GM12875 (cell line): ENCODE data around the gene SCGB1D2.
"Not testable (repeated sequence)": the region's sequence is repeated elsewhere in the genome, so short reads cannot be mapped to it uniquely, and the experiment has no call there.

ENCODE experiments used
- H3K4me3 ChIP-seq: one replicate; pipeline ENCODE4 v1.5.1; 2011; ENCODE audit warnings: low read depth, low read length, control low read depth
- CTCF ChIP-seq: IDR thresholded peaks from 2 replicates; pipeline ENCODE4 v1.5.1; 2011; ENCODE audit warnings: low read depth, mild to moderate bottlenecking, control low read depth, inconsistent platforms, low read length, moderate library complexity, borderline replicate concordance; ENCODE audit not compliant: insufficient read depth

SCGB1D2 gene

GRCh38 chr11:62242021-62242420 is at the start of gene SCGB1D2:
Gene SCGB1D2, plus strand, starts transcription at chr11:62242239. Its CDS starts 69 bp downstream, at chr11:62242308.
- TF ChIP-seq CTCF, result no peak
- no peak within 1 kb of the TSS for H3K4me3 ChIP-seq

- no peak for TF ChIP-seq CTCF
- H3K4me3 ChIP-seq, result no peak overlapping the region
Measured at GRCh38 chr11:62193952-62194351, 48.1 kb upstream of the SCGB1D2 start.

- not testable (repeated sequence) for H3K4me3 ChIP-seq
Measured at GRCh38 chr11:62195010-62195409, 47.0 kb upstream of the SCGB1D2 start.

- no peak for TF ChIP-seq CTCF
- no peak overlapping the region for H3K4me3 ChIP-seq
Measured at GRCh38 chr11:62195945-62196344, 46.1 kb upstream of the SCGB1D2 start.

- H3K4me3 ChIP-seq, result not testable (repeated sequence)
Measured at GRCh38 chr11:62197400-62197799, 44.6 kb upstream of the SCGB1D2 start.

- no peak overlapping the region for H3K4me3 ChIP-seq
- no peak for TF ChIP-seq CTCF
Measured at GRCh38 chr11:62201376-62201775, 40.7 kb upstream of the SCGB1D2 start.

- H3K4me3 ChIP-seq, result no peak overlapping the region
- TF ChIP-seq CTCF, result no peak
Measured at GRCh38 chr11:62202910-62203309, 39.1 kb upstream of the SCGB1D2 start.

GRCh38 chr11:62204430-62204829 is 37.6 kb upstream of the SCGB1D2 start:
- TF ChIP-seq CTCF, result no peak
- H3K4me3 ChIP-seq, result no peak overlapping the region
